Measurements from ENCODE around the gene SLC38A10.

SLC38A10 gene

DNA sequence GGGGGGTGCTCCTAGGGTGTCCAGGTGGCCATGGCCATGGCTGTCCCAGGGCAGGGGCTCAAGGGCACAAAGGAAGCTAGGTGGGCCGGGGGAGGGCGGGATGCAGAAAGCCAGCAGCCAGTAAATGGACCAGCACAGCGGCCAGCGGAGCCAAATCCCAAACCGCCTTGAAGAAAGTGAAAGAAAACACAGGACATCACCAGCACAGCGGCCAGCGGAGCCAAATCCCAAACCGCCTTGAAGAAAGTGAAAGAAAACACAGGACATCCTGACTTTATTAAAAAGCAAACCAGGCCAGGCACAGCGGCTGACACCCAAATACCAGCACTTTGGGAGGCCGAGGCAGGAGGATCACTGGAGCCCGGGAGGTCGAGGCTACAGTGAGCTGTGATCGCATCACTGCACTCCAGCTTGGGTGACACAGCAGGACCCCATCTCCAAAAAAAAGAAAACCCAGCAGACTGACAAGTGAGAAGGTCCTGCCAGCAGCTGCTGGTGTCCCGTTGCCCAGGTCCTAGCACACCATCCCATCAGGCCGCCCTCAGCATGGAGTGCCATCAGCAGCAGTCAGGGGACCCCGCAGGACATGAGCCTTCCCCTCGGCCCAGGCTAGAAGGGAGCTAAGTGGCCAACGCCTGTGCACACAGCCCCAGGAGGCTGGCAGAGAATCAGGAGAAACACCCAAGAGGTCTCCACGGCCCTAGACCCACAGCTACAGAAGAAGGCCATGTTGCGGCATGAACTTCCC is 17.0 kb downstream of the SLC38A10 start:
- no peak for DNase-seq (ENCODE audit: low spot score)

- DNase-seq (ENCODE audit: low spot score) = no peak
These were observed 17.7 kb downstream of the SLC38A10 start for GRCh38 chr17:81277421-81277820.

DNA sequence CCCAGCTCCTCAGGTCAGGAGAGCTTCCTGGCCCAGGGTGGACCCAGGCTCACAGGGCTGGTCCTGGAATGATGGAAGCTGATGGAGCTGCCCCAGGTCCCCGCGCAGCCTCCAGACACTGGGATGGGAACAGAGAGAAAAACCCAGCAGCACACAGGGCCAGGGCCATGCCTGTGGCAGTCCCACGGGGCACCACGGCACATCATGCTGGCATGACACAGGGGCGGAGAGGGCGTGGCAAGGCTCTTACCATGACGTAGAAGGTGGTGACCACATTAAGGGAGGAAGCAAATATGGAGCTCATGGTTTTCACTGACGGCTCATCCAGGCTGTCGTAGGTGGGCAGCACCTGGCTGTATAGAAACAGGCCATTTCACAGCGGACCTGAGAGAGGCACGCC is 18.3 kb downstream of the SLC38A10 start:
- no peak for DNase-seq (ENCODE audit: low spot score)

DNA sequence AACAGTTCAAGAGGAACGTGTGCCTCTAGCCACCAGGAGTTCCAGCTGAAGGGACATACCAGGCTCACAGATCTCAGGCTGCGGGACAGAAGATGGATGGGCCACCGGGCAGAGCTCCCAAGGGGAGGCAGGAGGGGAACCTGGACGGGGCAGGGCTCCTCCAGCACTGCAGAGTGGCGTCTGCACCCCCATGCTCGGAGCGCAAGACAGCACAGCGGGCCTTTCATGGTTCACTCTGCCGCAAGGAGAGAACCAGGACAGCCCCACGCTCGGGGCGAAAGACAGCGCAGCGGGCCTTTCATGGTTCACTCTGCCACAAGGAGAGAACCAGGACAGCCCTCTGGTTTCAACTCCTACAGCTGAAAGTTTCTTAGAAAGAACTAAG is 20.6 kb downstream of the SLC38A10 start:
- DNase-seq (ENCODE audit: low spot score) = no peak

GRCh38 chr17:81273698-81274470 is 21.2 kb downstream of the SLC38A10 start:
- DNase-seq (ENCODE audit: low spot score) = no peak

DNA sequence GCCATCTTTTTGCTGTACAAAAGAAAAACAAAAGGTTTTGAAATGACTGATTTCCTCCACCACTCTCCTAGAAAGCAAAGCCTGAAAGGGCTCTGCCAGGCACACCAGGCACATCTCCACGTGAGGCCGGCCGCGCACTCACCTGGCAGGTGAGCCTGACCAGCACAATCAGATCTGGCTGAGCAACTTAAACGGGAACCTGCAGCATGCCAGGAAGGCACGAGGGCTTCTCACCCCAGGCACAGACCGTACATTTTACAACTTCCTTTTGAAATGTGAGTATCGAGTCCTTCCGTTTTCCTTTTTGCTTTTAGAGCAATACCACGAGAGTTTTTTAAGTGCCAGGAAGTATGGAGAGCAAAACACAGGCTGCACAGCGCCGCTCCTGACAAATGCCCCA is 22.5 kb downstream of the SLC38A10 start:
- DNase-seq (ENCODE audit: low spot score) = no peak

GRCh38 chr17:81271226-81271625 is 23.9 kb downstream of the SLC38A10 start:
- no peak for DNase-seq (ENCODE audit: low spot score)

- no peak for DNase-seq (ENCODE audit: low spot score)
These were observed 24.8 kb downstream of the SLC38A10 start for GRCh38 chr17:81270279-81270678.

DNA sequence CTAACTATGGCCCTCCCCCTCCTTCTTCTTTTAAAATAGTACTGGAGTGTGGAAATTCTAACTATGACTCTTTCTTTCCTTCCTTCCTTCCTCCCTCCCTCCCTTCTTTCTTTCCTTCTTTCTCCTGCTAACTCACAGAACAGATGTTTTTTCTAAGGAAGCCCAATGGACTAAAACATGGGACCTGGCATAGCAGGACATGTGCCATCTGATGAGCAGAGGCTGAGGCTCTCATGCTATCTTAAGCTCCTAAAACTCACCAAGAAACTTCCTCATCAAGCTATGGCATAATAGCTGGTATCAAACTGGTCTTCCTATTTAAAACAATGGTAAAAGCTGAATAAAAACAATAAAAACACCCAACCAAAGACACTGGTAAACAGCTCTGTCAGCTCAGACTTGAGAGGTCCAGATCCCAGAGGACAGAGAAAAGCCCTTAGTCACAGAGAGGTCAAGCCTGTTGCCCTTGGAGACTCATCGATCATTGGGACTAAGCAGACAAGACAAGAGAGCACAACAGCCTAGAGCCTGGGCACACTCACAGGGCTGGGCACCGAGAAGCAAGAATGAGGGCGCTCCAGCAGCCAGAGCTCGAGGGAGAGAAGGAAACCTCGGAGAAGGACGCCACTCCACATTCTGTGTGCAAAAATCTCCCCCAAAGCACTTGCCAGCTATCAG is 27.6 kb downstream of the SLC38A10 start:
- no peak for DNase-seq (ENCODE audit: low spot score)

DNA sequence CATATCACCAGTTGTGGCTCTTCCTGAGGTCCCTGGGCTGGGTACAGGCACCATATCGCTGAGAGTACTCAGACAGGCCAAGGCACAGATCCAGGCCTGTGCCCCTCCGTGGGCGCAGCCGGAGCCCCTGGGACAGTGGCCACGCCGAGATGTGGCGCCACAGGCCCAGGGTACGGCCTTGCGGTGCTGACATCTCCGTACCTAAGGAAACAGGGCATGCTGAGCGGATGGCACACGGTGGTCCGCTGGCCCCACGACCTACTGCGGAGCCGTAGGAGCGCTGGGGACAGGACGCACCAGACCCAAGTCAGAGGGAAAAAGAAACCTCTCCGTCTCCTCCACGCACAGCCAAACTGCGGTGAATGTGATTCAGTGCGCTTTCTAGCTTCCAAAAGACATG is 29.5 kb downstream of the SLC38A10 start:
- DNase-seq (ENCODE audit: low spot score) = no peak

DNA sequence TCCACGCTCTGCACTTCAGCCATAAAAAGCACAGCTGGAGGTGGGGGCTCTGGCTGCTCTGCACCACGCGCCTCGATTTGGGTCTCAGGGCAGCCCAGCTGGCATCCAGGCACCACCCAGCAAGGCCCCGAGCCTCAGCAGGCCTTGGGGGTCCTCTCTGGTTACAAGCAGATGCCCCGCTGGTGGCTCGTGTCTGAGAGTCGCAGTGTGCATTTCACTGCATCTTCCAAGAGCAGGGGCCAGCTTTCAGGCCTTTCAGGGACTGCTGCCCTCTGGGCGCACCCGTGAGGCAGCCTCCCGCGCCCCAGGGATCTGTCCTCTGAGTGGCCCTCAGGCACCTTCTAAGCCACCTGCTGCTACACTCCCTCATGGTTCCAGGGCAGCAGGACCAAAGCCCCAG is 30.5 kb downstream of the SLC38A10 start:
- no peak for DNase-seq (ENCODE audit: low spot score)

- no peak for DNase-seq (ENCODE audit: low spot score)
These were observed 31.5 kb downstream of the SLC38A10 start for GRCh38 chr17:81263371-81264181.

- DNase-seq (ENCODE audit: low spot score) = no peak
These were observed 33.3 kb downstream of the SLC38A10 start for GRCh38 chr17:81261582-81262336.

DNA sequence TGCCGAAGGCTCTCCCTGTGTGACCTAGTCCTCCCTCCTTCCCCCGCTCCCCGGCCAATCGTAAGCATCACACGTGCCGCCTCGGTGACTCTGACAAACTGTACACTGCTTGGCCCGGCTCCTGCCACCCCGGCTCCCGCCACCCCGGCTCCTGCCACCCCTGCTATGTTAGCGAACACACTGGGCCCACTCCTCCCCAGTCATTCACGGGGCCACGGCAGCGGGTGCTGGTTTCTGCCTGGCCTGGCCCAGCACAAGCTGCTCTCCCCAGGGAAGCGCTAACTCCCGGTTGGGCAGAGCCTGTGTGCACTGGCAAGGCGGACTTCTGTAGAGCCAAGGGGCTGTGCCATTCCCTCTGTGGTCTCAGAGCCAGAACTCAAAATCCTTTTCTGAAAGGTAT is 34.0 kb downstream of the SLC38A10 start:
- no peak for DNase-seq (ENCODE audit: low spot score)

GRCh38 chr17:81260641-81261040 is 34.5 kb downstream of the SLC38A10 start:
- DNase-seq (ENCODE audit: low spot score) = no peak

DNA sequence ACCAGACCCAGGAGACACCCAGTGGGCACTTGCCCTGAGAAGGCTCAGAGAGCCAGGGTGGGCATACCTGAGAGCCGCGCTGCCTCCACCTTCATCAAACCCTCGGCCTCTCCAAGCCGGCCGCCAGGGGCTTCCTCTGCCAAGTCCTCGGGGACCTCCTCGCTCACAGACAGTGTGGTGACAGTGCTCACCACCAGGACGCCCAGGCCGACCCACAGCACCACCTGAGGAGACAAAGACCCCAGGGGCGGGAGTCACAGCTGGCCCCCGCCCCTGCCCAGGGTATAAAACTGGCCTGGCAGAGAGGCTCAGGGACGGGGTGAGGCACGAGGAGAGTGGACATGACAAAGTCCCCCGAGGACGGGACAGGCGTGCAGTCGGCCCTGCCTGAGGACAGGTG is 34.9 kb downstream of the SLC38A10 start:
- DNase-seq (ENCODE audit: low spot score) = no peak

DNA sequence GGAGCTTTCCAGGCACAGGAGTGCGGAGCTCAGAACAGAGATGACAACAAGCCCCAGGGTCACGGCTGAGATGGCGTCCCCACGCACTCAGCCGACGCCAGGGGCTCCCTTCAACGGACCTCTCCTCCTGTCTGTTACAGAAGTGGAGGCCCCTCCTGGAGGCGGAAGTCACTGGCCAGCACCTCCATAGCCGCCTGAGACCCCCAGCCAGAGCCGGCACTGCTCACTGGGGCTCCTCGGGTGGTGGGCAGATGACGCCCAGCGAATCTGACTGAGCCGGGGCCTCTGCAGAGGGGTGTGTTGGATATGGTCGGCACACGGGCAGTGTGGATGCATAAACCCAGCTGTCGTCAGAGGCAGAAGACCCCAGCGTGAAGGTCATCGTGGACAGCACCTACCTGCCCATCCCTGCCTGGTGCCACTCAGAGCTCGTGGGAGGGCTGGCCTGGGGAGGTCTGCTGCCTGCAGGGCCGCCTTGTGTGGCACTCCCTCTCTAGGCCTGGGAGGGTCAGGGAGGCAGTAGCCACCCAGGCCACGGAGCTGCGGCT is 36.0 kb downstream of the SLC38A10 start:
- DNase-seq (ENCODE audit: low spot score) = no peak

GRCh38 chr17:81258292-81258691 is 36.8 kb downstream of the SLC38A10 start:
- DNase-seq (ENCODE audit: low spot score) = no peak

DNA sequence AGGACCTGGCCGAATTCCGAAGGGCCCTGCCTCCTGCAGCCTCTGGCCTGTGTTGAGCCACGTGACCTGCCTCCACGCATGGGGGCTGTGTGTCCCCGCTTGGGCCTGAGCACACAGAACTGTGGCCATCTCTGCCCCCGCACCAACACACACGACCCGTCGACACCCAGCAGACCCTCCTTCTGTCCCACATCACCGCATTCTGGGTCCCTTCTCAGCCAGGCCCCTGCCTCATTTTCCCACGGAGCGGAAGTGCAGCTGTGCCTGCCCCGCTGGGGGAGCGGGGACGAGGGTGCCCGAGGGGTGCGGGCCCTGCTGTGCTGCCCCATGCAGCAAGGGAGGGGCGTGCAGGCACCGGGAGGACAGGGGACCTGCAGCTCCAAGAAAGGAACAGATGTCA is 37.6 kb downstream of the SLC38A10 start:
- no peak for DNase-seq (ENCODE audit: low spot score)

GRCh38 chr17:81256616-81257015 is 38.5 kb downstream of the SLC38A10 start:
- no peak for DNase-seq (ENCODE audit: low spot score)
